Spinal cord (tissue), 4 donors: ENCODE measurements around the gene DONSON. TPM values are rescaled to one million over a fixed set of nuclear protein-coding genes. Genes with fewer than 3 reads are reported as not detected.

Experiments
- polyA plus RNA-seq, 2 donors: library from polyadenylated mRNA; unstranded; fragments of 120-200 nt; gene quantifications; one replicate each; pipeline ENCODE4 v1.2.1, GENCODE V29; 2013; ENCODE audit not compliant: insufficient read length in 2 of 2
- total RNA-seq, 2 donors: library from RNA; depleted of rRNA in 1 of 2; stranded (reverse); fragments of 120-200 nt in 1 of 2; fragments of >200 nt in 1 of 2; gene quantifications; one replicate each; pipeline versions ENCODE4 v1.2.3 to v1.2.4, GENCODE V29; 2013 to 2014

The DONSON gene
- total and polyA plus RNA-seq, 4 donors: 26.9 to 44.1 (median 35.3) TPM

Other genes with a start within 250 kb of the DONSON start
- 10 to 100 TPM; 67.1 to 67.2 TPM for gene IFNGR2, start 185.3 kb downstream of the DONSON start, total RNA-seq
- gene IFNGR2, start 185.3 kb downstream of the DONSON start, polyA plus RNA-seq: 10 to 100 TPM; 67.1 to 77.7 TPM
- 10 to 100 TPM; 43.7 to 75.2 TPM for gene TMEM50B, start 108.7 kb downstream of the DONSON start, total RNA-seq
- gene TMEM50B, start 108.7 kb downstream of the DONSON start, polyA plus RNA-seq: 10 to 100 TPM; 61.4 to 80.9 TPM
- gene DNAJC28, start 97.0 kb downstream of the DONSON start, total RNA-seq: 1 to 10 TPM; 5.4 to 6.2 TPM
- gene DNAJC28, start 97.0 kb downstream of the DONSON start, polyA plus RNA-seq: 1 to 10 TPM; 5.6 to 5.9 TPM
- 10 to 100 TPM; 54.3 to 61.1 TPM for gene GART, start 46.6 kb downstream of the DONSON start, total RNA-seq
- gene GART, start 46.6 kb downstream of the DONSON start, polyA plus RNA-seq: 10 to 100 TPM; 70.4 to 80.7 TPM
- 100 to 1,000 TPM; 190 to 232 TPM for gene SON, start 45.6 kb downstream of the DONSON start, total RNA-seq
- 100 to 1,000 TPM; 241 to 263 TPM for gene SON, start 45.6 kb downstream of the DONSON start, polyA plus RNA-seq
- 10 to 100 TPM; 37.4 to 49.8 TPM for gene CRYZL1, start 53.1 kb upstream of the DONSON start, total RNA-seq
- 10 to 100 TPM; 52.1 to 63.3 TPM for gene CRYZL1, start 53.1 kb upstream of the DONSON start, polyA plus RNA-seq
- gene ITSN1, start 53.8 kb upstream of the DONSON start, total RNA-seq: 10 to 100 TPM; 65.7 to 73.7 TPM
- 10 to 100 TPM; 58.8 to 61.0 TPM for gene ITSN1, start 53.8 kb upstream of the DONSON start, polyA plus RNA-seq